Skin epidermis (tissue), 12 donors: Measurements from ENCODE around the gene FBN3.
"Not testable (repeated sequence)": the region's sequence is repeated elsewhere in the genome, so short reads cannot be mapped to it uniquely, and the experiment has no call there.

ENCODE experiments used
- H3K27ac ChIP-seq, 21 experiments: fragments of 200-600 bp; sonication (generic) in 11 of 21; one replicate each; pipeline ENCODE4 v1.5.0; 2020; ENCODE audit warnings: mild to moderate bottlenecking in 3 of 21, inconsistent platforms in 2 of 21, moderate library complexity in 2 of 21
- H3K4me3 ChIP-seq, 7 experiments: fragments of 200-600 bp; sonication (generic) in 2 of 7; one replicate each; pipeline ENCODE4 v1.5.0; 2020; ENCODE audit warnings: inconsistent platforms in 2 of 7, mild to moderate bottlenecking in 2 of 7, moderate library complexity in 1 of 7

Gene FBN3

GRCh38 chr19:8033287-8034177, 115.9 kb downstream of the FBN3 start:
- not testable (repeated sequence) for H3K4me3 ChIP-seq, H3K27ac ChIP-seq

DNA sequence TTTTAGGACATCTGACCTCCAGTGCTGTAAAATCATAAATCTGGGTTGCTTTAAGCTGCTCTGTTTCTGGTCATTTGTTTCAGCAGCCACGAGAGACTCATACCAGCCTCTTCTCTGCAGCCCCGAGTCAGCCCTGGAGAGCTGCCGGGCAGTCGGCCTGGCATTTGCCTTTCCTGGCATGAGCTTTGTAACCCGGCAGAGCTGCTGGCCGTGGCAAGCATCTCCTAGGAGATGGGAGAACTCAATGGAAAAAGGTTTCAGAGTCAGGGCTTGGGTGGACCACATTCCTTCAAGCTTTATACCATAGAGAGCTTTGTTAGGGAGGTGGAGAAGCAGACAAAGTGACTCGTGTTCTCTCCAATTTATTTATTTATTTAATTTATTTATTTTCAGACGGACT, 118.4 kb downstream of the FBN3 start:
- H3K27ac ChIP-seq: no peak overlapping the region
- H3K4me3 ChIP-seq: no peak overlapping the region

- no peak overlapping the region for H3K4me3 ChIP-seq
- no peak overlapping the region for H3K27ac ChIP-seq
Observed at GRCh38 chr19:8028951-8029491, 120.4 kb downstream of the FBN3 start.

DNA sequence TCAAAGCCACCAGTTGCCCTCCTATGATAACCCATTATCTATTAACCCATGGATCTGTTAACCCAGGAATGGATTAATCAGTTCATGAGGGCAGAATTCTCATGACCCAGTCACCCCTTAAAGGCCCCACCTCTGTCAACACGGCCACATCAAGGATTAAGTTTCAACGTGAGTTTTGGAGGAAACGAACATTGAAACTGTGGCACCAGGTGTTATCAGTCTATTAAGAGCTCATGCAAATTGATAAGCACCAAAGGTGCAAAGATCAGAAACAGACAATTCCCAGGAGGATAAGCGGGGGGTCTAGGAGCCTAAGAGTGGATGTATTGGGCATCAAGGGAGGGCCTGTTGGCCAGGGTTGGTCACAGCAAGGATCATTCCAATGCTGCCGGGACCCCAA, 124.1 kb downstream of the FBN3 start:
- no peak overlapping the region for H3K27ac ChIP-seq
- no peak overlapping the region for H3K4me3 ChIP-seq

DNA sequence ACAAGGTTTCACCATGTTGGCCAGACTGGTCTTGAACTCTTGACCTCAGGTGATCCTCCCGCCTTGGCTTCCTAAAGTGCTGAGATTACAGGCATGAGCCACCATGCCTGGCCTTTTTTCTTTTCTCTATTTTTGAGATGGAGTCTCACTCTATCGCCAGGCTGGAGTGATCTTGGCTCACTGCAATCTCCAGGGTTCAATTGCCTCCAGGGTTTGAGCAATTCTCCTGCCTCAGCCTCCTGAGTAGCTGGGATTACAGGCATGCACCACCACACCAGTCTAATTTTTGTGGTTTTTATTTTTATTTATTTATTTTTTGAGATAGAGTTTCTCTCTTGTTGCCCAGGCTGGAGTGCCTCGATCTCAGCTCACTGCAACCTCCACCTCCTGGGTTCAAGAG, 125.1 kb downstream of the FBN3 start:
- not testable (repeated sequence) for H3K4me3 ChIP-seq, H3K27ac ChIP-seq

DNA sequence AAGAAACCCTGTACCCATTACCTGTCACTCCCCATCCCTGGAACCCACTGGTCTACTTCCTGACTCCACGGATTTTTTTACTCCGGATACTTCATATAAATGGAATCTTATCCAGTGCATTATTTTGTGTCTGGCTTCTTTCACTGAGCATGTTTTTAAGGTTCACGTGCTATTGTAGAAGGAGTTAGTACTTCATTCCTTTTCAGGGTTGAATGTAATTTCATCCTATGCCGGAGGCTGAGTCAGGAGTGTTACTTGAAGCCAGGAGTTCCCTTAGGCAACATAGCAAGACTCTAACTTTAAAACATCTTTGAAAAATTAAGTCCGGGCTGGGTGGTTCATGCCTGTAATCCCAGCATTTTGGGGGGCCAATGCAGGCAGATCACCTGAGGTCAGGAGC, 126.0 kb downstream of the FBN3 start:
- Histone ChIP-seq H3K4me3 (no peak overlapping the region), H3K27ac (no peak overlapping the region)

- H3K4me3 ChIP-seq: no peak overlapping the region
- H3K27ac ChIP-seq: no peak overlapping the region
Observed at GRCh38 chr19:8022275-8022674, 127.1 kb downstream of the FBN3 start.

DNA sequence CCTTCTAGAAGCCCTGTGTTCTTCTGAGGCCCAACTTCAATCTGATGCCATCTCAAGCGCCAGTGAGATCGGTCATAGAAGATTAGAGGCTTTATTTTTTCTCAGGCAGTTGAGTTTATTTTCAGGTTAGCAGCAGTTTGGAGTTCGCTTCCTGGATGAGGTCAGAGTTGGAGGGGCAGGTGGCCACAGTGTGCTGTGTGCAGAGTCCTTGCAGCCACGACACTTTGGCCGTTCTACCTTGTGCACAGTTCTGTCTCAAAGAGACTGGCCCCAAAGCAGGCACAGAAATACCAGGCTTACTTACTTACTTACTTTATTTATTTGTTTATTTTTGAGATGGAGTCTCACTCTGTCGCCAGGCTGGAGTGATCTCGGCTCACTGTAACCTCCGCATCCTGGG, 128.0 kb downstream of the FBN3 start:
- no peak overlapping the region for H3K27ac ChIP-seq
- H3K4me3 ChIP-seq: no peak overlapping the region

DNA sequence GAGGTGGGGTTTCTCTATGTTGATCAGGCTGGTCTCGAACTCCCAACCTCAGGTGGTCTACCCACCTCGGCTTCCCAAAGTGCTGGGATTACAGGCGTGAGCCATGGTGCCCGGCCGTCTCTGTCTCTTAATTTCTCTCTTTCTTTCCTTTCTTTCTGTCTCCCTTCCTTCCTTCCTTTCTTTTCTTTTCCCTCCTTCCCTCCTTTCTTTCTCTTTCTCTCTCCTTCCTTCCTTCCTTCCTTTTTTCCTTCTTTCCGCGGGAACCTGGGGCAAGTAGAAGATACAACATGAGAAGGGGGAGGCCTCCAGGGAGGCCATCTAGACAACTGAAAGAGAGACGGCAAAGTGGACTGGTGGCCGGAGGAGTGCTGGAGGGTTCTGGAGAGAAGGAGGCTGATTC, 128.7 kb downstream of the FBN3 start:
- H3K4me3 ChIP-seq: no peak overlapping the region
- H3K27ac ChIP-seq: no peak overlapping the region

- H3K4me3 ChIP-seq: no peak overlapping the region
- H3K27ac ChIP-seq: no peak overlapping the region
Observed at GRCh38 chr19:8017808-8018207, 131.6 kb downstream of the FBN3 start.
